Stimulated activated CD4-positive, alpha-beta T cell treated with anti-CD3 and anti-CD28 coated beads, Interleukin-12 subunit alpha, Interleukin-12 subunit beta, amount 100 ng/mL, for 48 hours (primary cell): ENCODE results near the gene ATP6V0D1.

Experiments used
- DNase-seq, 3 donors: peaks; one replicate each; pipeline ENCODE4 v3.0.0-alpha.2; 2020; ENCODE audit warnings: low read depth in 2 of 3, low spot score in 1 of 3

Gene ATP6V0D1

DNA sequence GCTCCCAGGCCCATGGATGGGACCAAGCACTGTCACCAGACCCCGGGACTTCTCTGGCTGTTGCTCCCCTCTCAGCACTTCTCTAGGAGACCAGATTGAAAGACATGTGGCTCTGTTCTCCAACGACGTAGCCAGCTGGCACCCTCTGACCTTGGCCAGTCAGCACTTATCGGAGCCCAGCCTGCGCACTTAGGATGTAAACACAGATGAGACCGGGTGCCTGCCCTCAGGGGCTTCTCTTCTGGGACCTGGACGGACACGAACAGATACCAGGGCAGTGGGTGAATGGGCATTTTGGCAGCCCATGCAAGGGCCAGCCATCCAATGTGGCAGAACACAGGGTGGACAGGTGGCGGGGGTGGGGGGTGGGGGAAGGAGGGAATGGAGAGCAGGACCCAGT lies 71.3 kb downstream of the ATP6V0D1 start:
- DNase-seq: no peak

DNA sequence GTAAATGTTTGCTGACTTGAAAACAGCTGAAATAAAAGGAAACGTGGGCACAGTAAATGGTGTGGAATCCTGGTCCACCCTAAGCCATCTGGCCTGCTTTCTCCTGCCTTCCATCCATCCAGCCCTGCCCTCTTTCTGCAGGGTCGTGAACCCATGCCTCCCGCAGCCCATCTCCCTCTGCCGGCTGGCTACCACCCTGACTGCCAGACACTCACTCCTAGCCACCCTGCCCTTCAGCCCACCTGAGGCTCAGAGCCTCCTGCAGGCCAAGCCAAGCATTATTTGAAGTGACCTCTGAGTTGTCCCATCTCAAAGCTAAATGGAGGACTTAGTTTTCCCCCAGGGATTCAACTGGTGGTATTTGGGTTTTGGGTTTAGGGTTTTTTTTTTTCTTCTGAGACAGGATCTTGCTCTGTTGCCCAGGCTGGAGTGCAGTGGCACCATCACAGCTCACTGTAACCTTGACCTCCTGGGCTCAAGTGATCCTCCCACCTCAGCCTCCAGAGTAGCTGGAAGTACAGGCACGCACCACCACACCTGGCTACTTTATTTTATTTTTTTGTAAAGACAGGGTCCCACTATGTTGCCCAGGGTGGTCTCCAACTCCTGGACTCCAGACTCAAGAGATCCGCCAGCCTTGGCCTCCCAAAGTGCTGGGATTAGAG lies 73.0 kb downstream of the ATP6V0D1 start:
- DNase-seq: no peak

DNA sequence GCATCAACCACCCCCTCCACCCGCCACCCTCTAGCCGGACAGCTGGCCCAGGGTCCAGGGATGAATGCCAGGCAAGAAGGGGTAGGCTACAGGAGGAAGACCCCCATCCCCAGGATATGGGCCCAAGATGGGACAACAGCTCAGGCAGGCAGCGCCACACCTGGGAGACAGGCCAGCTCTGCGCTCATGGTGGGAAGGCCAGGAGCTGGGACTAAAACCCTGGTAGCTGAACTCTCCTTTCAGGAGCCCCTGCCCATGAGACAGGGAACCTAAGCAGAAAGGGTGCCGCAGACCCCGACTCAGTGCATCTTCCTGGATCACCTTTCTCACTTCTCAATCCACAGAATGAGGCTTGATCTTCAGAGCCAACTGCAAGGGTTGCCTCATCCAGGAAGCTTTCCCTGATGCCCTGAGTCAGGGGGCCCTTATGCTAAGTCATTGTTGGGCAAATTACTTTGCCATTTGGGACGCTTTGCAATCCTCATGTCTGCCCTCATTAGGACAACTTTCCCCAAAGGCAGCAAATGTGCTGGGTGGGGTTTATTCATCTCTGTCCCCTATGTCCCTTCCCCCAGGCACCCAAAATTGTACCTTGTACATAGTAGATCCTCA lies 73.7 kb downstream of the ATP6V0D1 start:
- no peak for DNase-seq

DNA sequence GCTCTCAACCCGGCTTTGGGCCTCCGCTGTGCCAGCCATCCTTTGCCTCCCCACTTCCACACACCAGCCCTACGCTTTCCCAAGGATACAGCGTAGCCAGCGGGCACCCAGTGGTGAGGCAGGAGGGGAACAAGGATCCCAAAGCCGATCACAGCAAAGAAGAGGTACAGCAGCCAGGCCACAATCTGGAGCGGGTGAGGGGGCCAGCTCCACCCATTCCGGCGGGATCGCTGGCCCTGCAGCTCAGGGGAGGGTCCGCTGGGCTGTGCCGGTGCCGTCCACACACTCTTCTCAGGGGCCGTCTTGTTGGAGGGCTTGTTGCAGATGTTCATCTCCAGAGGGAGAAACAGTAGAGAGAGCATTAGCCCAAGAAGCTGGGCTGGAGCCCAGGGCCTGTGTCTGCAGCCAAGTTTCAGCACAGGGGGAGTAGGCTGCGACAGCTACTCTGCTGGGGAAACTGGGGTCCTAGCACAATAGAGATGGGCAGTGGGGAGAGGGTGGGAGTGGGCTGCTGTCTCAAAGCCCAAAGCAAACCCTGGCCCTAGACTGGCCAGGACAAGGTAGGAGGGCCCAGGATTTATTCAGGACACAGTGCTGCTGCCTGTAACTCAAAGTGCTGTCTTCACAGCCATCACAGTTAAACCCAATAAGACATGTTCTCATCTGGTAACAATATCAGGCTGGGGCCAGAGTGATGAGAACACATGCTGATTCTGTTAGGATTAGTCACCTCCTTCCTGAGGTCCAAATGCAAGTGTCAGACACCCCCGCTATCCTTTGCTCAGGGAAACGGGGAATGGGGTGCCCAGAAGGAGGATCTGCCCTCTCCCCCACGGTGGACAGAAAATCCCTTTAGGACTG lies 74.6 kb downstream of the ATP6V0D1 start:
- no peak for DNase-seq

DNA sequence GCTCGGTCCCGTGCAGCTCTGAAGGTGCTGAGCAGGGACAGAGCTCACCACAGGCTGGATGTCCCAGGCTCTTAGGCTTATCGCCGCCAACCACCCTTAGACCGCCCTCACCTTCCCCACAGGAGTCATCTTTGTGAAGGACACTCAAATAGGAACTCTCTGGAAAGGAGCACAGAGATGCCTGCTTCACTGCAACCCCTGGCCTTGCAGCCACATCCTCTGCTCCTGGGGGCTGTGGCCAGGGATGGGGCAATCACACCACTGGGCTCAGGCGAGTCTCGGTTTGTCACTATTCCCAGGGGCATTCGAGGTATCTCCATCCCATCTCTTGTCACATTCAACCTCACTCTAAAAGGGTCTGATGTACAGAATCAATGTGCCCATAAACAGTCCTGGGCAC lies 75.6 kb downstream of the ATP6V0D1 start:
- no peak for DNase-seq

DNA sequence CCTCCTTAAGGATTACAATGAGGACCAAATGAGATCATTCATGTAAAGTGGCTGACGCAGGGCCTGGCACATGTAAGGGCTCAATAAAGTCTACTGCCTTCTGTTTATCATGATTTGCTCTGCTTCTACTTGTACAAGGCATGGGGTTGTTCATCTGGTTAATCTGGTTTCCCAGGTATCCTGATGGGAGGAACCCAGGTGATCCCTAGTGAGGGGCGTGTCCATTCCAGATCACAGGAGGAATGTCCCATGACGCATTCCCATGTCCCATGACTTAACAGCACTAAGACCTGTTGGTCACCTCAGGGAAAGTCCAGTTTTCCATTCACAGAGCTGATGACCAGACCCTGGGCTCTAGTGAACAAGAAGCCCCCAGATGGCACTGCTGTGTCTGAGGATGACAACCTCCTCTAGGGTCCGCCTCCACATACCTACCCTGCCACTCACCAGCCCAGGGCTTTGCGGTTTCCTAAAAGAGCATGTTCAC lies 76.2 kb downstream of the ATP6V0D1 start:
- DNase-seq: no peak

DNA sequence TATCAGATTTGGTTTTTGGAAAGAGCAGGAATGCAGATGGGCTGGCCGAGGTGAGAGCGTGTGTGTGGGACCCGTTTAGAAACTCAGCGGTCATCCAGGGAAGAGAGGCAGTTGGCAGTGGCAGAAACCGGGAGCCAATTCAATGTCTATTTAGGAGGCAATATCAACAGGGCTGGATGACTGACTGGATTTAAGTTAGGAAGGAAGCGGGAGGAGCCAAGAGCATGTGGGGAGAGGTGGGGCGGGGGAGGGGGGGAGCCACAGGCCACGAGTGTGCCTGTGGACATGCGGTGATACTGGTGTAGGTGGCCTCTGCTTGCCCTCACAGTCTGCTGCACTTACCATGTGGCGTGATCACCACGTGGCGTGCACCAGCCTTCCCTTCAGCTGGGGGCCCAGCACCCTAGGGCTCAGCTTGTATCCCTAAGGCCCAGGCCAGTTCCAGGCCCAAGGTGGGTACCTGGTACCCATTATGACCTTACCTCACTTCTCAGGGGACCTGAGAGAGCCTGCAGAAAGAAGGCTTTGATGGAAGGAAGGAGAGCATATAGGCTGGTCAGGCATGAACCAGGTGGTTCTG lies 76.9 kb downstream of the ATP6V0D1 start:
- DNase-seq: no peak

DNA sequence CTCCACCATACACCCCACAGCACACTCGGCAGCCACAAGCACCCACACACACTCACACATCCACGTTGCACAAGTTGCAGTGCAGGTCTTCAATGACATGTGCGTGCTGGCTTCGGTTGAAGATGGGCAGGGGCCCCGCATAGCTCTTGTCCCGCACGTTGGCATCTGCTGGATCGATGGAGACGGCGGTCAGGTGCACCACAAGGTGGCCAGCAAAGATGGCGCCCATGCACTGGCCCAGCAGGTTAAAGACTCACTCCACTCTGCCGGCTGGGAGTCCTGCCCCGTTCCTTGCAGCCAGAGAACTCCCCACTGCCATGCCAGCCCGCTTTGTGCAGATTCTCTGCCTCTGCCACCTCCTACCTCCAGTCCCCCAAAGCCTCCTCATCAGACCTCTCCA lies 80.1 kb downstream of the ATP6V0D1 start:
- no peak for DNase-seq

DNA sequence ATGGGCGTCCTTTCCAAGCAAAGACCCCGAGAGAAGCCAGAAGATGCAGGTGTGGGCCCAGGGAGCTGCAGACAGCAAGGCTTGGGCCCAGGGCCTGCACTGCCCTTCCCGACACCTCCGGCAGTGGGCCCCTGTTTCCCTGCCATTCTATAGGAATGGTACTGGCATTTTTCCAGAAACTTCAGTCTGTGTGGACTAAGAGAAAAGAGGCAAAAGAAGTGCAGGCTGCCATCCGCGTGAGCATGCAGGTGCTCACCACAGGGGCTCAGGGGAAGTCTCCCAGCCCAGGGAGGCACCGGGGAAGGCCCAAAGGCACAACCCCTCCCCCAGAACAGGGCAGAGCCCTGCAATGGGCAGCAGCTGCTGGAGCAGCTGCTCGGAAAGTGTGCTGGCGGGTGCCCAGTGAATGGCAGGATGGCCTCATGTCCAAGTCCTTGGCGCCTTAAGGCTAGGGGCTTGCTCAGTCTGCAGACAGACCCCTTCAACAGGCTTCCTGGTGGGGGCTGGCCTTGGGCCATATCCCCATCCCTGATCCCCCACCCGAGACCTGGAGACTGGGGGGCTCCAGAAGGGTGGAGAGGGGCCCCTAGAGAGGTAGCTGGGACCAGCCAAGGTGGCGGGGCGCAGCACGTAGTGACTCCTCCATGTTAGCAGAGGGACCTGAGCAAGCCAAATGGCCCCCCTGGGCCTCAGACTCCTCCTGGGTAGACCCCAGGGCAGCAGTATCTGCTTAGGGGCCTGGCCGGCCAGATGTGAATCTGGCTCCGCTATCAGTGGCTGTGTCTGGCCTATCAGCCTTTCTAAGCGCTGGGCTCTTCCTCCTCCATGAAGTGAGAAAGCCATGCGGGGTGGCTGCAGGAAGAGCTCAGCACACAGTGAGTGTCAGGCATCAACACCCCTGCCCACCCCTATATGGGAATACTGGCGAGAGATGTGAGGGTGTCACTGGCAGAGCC lies 80.9 kb downstream of the ATP6V0D1 start:
- DNase-seq: no peak

DNA sequence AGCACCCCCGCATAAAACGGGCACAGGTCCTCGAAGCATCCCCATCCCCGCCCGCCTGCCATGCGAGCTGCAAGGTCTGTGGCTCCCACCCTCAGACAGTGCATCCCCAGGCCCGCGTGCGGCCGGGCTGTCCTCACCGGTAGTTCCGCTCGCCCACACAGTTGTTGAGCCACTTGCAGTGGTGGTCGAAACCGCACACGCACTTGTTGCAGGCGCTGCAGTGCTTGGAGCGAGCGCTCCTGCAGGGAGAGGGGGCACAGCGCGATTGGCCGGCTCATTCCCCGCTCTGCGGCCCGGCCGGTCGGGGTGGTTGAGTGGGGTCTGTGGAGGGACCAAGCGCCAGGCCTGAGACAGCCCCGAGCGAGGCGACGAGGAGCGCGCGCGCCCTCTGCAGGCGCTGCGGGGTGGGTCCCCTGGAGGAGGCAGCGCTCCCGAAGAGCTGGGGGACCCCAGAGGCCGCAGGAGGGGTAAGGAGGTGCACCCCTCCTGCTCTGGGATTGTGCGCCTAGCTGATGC lies 81.7 kb downstream of the ATP6V0D1 start:
- peak; percentile 20 to 47 (median 46) for DNase-seq

DNA sequence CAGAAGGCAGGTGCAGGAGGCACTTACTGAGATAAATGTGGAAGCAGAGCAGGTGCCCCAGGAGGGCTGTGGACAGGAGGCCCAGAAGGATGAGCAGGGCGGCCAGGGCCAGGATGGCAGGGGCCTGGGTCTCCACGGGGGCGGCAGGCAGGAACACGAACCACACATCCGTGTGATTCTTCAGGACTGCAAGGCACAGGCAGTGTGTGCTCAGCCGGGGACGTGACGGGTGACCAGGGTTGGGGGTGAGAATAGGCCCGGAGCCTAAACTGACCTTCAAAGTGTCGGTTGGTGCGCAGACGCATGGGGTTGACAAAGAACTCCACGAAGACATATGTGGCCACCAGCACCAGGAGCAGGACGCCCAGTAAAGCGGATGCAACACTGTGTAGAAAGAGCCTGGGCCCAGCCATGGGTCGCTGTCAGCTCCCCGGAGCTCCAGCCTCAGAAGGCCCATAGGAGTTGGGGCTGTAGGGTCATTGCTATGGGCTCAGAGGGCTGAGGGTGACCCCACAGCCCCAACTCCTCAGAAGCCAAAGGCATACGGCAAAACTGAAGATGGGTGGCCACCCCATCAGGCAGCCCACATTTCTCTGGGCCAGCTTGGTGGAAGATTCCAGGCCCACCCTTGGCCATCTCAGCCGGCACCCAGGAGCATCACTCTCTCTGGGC lies 82.3 kb downstream of the ATP6V0D1 start:
- no peak for DNase-seq

DNA sequence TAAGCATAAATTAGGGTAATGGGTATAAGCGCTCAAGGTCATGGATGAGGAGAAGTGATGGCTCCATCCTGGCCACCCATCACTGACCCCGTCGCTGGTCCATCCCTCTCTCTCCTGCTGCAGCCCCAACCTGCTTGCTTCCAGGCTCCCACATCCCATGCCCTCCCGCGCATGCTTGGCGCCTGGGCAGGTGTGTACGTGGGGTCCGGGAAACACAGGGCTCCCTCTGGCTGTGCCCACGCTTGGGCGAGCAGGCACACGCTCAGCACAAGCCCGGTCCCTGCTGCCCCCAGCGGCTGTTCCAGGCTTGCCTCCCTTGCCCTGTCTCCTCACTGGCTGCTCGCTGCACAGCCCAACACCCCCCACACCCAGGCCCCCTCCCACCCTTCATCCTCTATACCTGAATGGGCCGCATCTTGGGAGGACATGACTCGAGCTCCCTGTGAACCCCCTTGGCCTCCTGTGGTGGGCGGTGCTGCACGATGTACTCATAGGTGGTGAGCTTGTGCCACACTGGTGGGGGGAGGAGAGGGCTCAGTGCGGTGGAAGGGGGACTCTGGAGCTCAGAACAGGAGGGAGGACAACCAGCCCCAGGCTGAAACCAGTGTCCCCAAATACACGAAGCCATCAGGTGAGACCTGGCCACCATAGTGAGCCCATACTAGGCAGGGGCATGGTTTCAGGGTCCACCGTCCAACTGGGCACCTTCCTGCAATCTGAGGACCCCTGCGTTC lies 83.0 kb downstream of the ATP6V0D1 start:
- no peak for DNase-seq

DNA sequence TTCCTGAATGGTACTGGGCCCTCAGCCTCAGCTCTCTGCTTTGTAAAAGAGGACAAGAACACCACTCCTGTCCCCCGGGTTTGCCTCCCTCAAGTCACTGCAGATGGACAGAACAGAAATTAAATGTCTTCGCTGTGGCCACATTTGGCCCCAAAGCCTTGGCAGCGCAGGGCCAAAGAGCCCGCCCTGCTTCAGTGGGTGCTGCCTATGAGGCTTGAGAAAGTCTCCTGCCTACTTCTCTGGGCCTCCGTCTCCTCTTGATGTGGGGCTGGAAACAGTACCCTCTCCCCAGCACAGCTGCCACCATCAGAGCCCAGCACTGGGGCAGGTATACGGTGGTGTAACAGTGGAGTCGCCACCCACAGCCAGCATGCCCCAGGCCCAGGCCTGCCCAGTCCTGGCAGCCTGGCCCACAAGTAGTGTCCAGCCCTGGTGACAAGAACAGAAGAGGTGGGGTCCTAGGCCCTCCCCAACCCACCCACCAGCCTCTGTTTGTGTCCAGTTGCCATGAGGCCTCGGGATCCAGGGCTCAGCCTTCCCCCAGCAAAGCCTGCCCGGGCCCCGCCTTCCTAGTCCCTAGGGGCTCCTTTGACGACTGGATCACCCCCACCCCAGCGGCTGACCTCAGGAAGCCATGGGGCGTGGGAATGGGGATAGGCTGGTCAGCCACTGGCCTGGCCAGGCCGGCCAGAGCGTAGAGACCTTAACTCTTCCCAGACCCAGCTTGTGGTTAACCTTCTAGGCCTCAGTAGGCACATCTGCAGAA lies 83.7 kb downstream of the ATP6V0D1 start:
- DNase-seq: no peak

DNA sequence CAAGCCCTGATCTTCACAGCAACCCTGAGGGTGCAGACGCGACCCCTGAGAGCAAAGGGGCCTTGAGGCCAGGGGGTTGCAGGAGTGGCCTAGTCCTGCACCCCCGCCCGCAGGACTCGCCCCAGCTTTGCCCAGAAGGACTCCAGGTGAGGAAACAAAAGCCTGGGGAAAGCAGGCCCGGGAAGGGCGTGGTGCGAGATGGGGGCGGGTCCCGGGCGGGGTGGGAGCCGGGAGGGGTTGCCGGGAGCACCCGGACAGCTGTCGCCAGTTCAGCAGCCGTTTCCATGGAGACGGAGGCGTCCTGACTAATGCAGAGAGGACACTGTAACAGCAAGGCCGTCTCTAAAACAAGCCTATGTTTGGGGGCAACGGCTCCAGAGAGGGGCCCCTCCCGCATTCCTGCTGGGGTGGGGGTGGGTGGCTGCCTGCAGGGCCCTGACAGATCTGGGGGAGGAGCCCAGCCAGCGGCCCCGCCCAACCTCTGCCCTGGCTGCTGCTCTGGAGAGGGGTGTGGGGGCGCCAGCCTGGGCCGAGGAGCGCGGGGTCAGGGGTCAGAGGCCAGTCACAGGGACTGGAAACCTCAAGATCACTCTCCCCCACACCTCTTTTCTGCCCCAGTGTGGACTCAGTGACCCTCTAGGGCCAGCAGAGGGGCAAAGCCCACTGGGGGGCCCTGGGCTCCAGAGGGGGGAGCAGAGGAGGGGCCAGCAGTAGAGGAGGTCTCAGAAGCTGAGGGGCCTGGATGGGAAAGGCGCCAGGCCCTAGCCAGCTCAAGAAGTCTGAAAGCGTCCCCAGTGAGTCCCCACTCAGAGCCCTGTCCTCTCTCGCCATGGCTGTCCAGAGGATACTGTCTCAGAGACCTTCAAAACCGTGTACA lies 84.6 kb downstream of the ATP6V0D1 start:
- DNase-seq: no peak

DNA sequence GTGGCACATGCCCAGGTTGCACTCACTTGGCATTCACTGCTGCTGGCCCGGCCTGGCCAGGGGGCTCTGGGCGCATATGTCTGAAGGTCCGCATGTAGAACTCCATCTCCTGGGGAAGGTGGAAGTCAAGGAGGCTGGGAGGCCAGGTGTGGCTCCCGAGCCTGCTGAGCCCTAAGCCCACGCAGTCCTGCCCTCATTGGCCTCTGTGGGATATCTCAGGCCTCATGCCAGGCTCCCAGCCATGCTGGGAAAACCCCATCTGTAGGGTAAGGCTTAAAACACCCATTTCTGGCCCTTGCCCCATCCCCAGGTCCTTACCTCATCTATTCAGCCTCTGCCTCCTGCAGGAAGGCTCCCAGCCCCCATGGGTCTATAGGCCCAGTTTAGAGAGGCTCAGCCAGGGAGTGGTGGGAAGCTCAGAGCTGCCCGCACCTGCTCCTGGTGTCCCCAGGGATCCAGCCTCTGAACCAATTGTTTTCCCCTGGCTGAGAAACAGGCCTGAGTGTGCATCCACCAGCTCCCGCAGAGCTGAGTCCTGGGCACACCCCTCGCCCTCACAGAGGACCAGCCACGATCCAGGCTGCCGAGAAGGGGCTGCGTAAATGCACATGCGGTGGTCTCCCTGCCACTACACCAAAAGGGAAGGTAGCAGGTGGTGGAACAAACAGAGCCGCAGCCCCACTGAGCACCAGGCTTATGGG lies 85.3 kb downstream of the ATP6V0D1 start:
- DNase-seq: no peak

DNA sequence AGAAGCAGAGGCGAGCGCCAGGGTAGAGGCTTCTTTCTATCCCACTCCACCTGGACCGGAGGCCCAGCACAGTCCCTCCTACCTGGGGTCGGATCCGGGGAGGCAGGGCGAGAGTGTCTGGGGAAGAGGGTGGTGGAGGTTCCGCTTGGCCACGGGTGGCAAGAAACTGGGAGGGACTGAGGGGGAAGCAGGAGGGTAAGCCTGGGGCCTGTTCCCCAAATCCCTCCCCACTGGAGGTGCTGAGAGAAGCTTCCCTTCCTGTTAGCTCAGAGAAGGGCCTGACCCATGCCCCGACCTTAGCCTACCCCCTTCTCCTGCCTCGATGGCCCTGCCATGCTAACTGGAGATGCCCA lies 85.9 kb downstream of the ATP6V0D1 start:
- DNase-seq: no peak
